Osteoblast (primary cell): ENCODE results near the gene OVOL1. TPM values are rescaled to one million over a fixed set of nuclear protein-coding genes. Genes with fewer than 3 reads are reported as not detected.

Experiments
- DNase-seq: peaks from one replicate; pipeline ENCODE4 v3.0.0; 2011; ENCODE audit warnings: low spot score, mixed read lengths; ENCODE audit not compliant: insufficient read length; ENCODE audit errors: missing footprints
- H2AFZ ChIP-seq: 2 replicates; pipeline ENCODE4 v1.6.0; 2011; ENCODE audit warnings: mild to moderate bottlenecking, low read length
- H3K27ac ChIP-seq: 2 replicates; pipeline ENCODE4 v1.5.1; 2011; ENCODE audit warnings: mild to moderate bottlenecking, low read depth, low read length, moderate library complexity
- H3K27me3 ChIP-seq: 2 replicates; pipeline ENCODE4 v1.6.0; 2012; ENCODE audit warnings: mild to moderate bottlenecking, control low read depth, inconsistent platforms, low read length, moderate library complexity; ENCODE audit not compliant: insufficient read depth
- H3K36me3 ChIP-seq: 2 replicates; pipeline ENCODE4 v1.5.1; 2011; ENCODE audit warnings: mild to moderate bottlenecking, low read length, control low read depth, moderate library complexity; ENCODE audit not compliant: insufficient read depth
- H3K4me1 ChIP-seq: 2 replicates; pipeline ENCODE4 v1.5.1; 2011; ENCODE audit warnings: mild to moderate bottlenecking, low read length, control low read depth, moderate library complexity; ENCODE audit not compliant: insufficient read depth
- H3K4me2 ChIP-seq: 2 replicates; pipeline ENCODE4 v1.6.0; 2011; ENCODE audit warnings: mild to moderate bottlenecking, low read length; ENCODE audit not compliant: insufficient read depth
- H3K4me3 ChIP-seq: fragments of 200-600 bp; sonication (generic); 3 replicates; pipeline ENCODE4 v1.5.1; 2012; ENCODE audit warnings: mild to moderate bottlenecking, low read length, inconsistent platforms; ENCODE audit not compliant: insufficient read depth
- H3K79me2 ChIP-seq: 2 replicates; pipeline ENCODE4 v1.6.0; 2012; ENCODE audit warnings: mild to moderate bottlenecking, low read length, control low read depth, inconsistent platforms; ENCODE audit not compliant: insufficient read depth
- H3K9me3 ChIP-seq: 2 replicates; pipeline ENCODE4 v1.5.1; 2011; ENCODE audit warnings: low read depth, low read length, control low read depth
- H4K20me1 ChIP-seq: 2 replicates; pipeline ENCODE4 v1.6.0; 2012; ENCODE audit warnings: mild to moderate bottlenecking, low read length, control low read depth; ENCODE audit not compliant: insufficient read depth
- total RNA-seq: library from RNA; depleted of rRNA; stranded (reverse); fragments of >200 nt; gene quantifications from 2 replicates; pipeline ENCODE4 v1.2.3, GENCODE V29; 2012
- TF ChIP-seq, protein P1 (sequence below): IDR thresholded peaks from 2 replicates; pipeline ENCODE4 v1.5.1; 2011; ENCODE audit warnings: mild to moderate bottlenecking, low read depth, low read length, moderate library complexity; ENCODE audit errors: extremely low read depth

OVOL1 gene
- total RNA-seq, 1 donor: not detected

DNA sequence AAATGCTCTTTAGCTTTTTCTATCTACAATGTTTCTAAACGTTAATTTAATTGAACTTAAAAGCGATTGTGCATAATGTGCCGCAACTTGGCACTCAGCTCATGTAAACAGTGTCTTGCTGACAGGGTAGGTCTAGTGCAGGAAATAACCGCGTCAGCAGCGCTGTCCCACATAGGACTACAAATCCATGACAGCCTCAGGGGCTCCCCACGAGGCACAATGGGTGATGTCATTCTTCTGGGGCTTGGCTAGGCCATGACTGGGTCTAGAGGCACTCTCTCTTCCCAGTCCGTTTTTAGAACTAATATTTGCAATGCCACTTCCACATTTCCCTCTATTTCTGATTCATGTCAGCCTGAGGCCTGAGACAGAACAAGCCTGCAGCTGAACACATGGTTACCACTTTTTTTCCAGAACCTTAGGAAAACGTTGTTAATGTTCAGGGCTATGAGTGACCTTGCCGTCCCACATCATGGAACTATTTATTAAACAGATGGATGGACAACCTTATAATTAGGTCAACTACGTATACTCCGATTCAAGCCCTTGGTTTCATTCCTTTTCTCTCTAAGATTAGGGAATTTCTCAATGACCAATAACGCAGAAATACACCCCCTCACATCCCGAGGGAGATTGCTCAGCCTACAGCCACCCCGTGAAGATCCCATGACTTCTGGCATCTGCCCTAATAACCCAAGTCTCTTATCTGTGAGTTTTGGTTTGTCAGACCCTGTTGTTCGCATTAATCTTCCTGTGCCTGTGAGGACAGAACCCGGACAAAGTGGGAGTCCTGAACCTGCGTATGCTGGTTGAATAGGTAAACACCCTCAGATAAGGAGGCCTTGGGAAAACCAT is 27.5 kb downstream of the OVOL1 start:
- peak overlapping the region; percentile 44 for H3K27ac ChIP-seq
- no peak overlapping the region for H3K4me3 ChIP-seq
- peaks cover 11% of the 10 kb centered on the region for H3K27me3 ChIP-seq
- peaks cover 13% of the 10 kb centered on the region for H3K79me2 ChIP-seq
- H3K9me3 ChIP-seq: no peaks in the 10 kb centered on the region
- H3K36me3 ChIP-seq: no peaks in the 10 kb centered on the region
- DNase-seq: no peak
- H4K20me1 ChIP-seq: no peaks in the 10 kb centered on the region
- H3K4me1 ChIP-seq: peaks cover 16% of the 10 kb centered on the region
- H2AFZ ChIP-seq: no peak overlapping the region
- peak overlapping the region; percentile 39 for H3K4me2 ChIP-seq
- TF ChIP-seq, protein P1, sequence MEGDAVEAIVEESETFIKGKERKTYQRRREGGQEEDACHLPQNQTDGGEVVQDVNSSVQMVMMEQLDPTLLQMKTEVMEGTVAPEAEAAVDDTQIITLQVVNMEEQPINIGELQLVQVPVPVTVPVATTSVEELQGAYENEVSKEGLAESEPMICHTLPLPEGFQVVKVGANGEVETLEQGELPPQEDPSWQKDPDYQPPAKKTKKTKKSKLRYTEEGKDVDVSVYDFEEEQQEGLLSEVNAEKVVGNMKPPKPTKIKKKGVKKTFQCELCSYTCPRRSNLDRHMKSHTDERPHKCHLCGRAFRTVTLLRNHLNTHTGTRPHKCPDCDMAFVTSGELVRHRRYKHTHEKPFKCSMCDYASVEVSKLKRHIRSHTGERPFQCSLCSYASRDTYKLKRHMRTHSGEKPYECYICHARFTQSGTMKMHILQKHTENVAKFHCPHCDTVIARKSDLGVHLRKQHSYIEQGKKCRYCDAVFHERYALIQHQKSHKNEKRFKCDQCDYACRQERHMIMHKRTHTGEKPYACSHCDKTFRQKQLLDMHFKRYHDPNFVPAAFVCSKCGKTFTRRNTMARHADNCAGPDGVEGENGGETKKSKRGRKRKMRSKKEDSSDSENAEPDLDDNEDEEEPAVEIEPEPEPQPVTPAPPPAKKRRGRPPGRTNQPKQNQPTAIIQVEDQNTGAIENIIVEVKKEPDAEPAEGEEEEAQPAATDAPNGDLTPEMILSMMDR: no peak

DNA sequence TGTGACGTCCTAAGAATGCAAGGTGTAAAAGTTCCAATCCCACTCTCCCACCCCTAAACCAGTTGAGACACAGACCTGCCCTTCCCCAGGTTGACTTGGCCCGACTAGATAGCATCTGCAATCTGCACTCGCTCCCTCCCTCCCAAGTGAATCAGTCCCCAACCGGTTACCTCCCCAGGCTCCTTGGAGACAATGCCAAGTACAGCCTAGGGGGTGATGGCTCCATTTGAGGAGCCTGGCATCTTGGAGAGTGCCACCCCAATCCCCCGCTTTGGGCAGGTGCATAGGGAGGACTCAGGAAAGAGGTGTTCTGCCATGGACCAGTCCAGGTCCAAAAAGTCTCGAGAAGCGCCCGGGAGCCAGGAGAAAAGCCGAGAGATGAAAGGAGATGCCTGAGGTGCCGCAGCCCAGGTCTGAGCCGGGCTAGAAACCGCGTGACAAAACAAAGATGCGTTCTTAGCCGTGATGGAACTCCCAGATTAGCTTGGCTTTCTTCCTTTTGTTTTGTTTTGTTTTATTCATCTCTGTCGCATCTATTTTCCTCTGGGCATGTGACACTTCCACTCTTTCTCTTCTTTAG is 28.2 kb downstream of the OVOL1 start:
- peaks cover 13% of the 10 kb centered on the region for H3K79me2 ChIP-seq
- no peaks in the 10 kb centered on the region for H4K20me1 ChIP-seq
- H3K4me1 ChIP-seq: peaks cover 16% of the 10 kb centered on the region
- TF ChIP-seq, protein P1: no peak
- H3K27me3 ChIP-seq: peaks cover 11% of the 10 kb centered on the region
- no peak for DNase-seq
- H3K36me3 ChIP-seq: no peaks in the 10 kb centered on the region
- peak overlapping the region; percentile 39 for H3K4me2 ChIP-seq
- H3K4me3 ChIP-seq: no peak overlapping the region
- no peak overlapping the region for H2AFZ ChIP-seq
- H3K9me3 ChIP-seq: no peaks in the 10 kb centered on the region
- H3K27ac ChIP-seq: no peak overlapping the region

DNA sequence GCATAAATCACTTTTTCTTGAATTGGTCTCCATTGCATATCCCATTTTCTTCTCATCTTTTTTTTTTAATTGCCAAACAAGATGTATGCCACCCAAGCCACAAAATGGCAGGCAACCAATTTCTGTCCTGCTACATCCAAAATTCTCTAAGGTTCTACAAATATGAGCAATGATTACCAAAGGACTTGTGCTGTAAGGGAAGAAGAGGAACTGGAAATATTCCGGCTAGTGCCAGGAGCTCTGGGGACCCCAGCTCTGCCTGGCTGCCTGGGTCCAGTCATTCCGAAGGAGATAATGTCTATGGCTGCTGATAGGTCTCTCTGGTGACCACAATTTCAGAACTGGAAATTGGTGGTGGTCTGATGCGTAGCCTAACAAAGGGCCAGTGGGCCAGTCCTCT is 29.8 kb downstream of the OVOL1 start:
- Histone ChIP-seq H3K36me3 (no peaks in the 10 kb centered on the region), H3K27ac (no peak overlapping the region), H3K4me1 (peaks cover 16% of the 10 kb centered on the region), H2AFZ (no peak overlapping the region), H3K4me3 (no peak overlapping the region), H4K20me1 (no peaks in the 10 kb centered on the region), H3K79me2 (peaks cover 13% of the 10 kb centered on the region), H3K9me3 (no peaks in the 10 kb centered on the region), H3K27me3 (peaks cover 13% of the 10 kb centered on the region), H3K4me2 (no peak overlapping the region)
- TF ChIP-seq, protein P1: no peak
- DNase-seq: no peak

DNA sequence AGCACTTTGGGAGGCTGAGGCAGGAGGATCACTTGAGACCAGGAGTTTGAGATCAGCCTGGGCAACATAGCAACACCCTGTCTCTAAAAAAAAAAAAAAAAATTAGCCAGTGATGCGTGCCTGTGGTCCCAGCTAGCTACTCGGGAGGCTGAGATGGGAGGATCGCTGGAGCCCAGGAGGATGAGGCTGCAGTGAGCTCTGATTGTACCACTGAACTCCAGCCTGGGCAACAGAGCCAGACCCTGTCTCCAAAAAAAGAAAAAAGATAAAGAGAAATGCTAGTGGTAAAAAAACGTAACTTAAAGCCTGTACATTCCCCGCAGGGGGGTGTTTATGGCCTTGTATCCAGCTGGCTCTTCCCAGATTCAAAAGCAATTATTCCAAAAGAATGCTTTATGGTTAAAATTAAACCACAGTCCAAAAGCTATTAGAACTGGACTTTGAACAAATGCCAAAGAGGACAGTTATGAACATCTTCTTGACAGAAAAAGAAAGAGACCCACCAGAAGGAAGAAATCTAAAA is 30.5 kb downstream of the OVOL1 start:
- TF ChIP-seq, protein P1: no peak
- peaks cover 7% of the 10 kb centered on the region for H3K27me3 ChIP-seq
- peak overlapping the region; percentile 47 for H3K27ac ChIP-seq
- DNase-seq: no peak
- peak overlapping the region; percentile 89 for H2AFZ ChIP-seq
- peak overlapping the region; percentile 86 for H3K4me3 ChIP-seq
- no peaks in the 10 kb centered on the region for H3K36me3 ChIP-seq
- H3K9me3 ChIP-seq: no peaks in the 10 kb centered on the region
- H3K4me1 ChIP-seq: peaks cover 16% of the 10 kb centered on the region
- no peaks in the 10 kb centered on the region for H4K20me1 ChIP-seq
- H3K79me2 ChIP-seq: peaks cover 13% of the 10 kb centered on the region
- H3K4me2 ChIP-seq: peak overlapping the region; percentile 84
